ENCODE data around the gene PIEZO2.

Gene PIEZO2

DNA sequence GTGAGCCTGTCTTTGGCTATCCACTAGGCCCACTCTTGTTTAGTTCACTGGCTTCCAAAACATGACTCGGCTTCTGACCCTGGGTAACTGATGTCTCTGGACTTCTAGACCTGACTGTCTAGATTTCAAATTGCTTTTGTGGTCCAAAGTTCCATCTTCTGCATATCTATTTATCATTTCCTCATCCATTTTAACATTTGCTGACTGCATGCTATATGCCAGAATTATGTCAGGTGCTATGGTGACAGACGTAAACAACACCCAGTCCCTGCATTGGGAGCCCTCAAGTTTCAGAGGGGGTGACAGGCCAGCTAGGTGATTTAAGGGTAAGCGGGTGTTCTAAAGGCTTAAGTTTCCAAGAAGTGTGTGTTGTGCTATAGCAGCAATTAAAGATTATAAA, 140.9 kb downstream of the PIEZO2 start:
- 100% methylated on average over 1 of the region's 3 CpGs for WGBS (ENCODE audit: insufficient coverage)
- no peaks in the 10 kb centered on the region for H3K4me1 ChIP-seq (ENCODE audit: control extremely low read depth in 1 of 4, control insufficient read depth in 4 of 4, insufficient read depth in 4 of 4, low read length in 3 of 4)
- no peaks in the 10 kb centered on the region for H3K9me3 ChIP-seq (ENCODE audit: control extremely low read depth in 1 of 5, control insufficient read depth in 4 of 5, insufficient read depth in 2 of 5, low read depth in 1 of 5, low read length in 4 of 5)
- ChIA-PET POLR2A (no interaction called here), CTCF (no interaction called here)
- H3K4me3 ChIP-seq (ENCODE audit: control insufficient read depth in 1 of 7, extremely low read depth in 1 of 7, insufficient read depth in 4 of 7, low read depth in 2 of 7, low read length in 6 of 7): no peak overlapping the region
- H3K36me3 ChIP-seq (ENCODE audit: control insufficient read depth in 4 of 4, insufficient read depth in 4 of 4, low read length in 3 of 4): no peaks in the 10 kb centered on the region
- DNase-seq: no peak
- H3K27ac ChIP-seq (ENCODE audit: insufficient read depth in 1 of 2, low read depth in 1 of 2, low read length in 2 of 2, poor library complexity in 1 of 2, severe bottlenecking in 2 of 2): no peak overlapping the region
- no peaks in the 10 kb centered on the region for H3K27me3 ChIP-seq (replicated peaks in 2 of 5; ENCODE audit: control insufficient read depth in 4 of 5, insufficient read depth in 5 of 5, low read length in 4 of 5)

DNA sequence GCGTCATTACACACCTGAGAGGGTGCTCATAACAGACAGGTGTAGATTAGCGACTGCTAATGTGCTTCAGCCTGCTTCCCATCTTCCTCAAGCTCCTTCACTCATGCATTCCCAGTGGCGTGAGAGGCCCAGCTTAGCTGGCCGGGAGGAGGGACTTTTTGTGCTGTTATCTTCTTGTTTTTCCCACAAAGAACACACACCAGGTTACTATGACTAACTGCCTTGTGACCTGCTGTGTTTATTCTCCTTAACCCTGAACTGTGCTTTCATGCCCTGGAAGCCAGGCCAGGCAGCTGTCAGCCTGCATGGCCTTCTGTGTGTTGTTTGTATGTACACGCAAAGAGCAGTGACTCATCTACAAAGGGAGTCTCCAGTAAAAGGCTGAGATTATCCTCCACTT, 143.8 kb downstream of the PIEZO2 start:
- Histone ChIP-seq H3K4me1 (ENCODE audit: control extremely low read depth in 1 of 4, control insufficient read depth in 4 of 4, insufficient read depth in 4 of 4, low read length in 3 of 4) (peaks cover 0 to 5% (median 2%) of the 10 kb centered on the region in 4 experiments), H3K27ac (ENCODE audit: insufficient read depth in 1 of 2, low read depth in 1 of 2, low read length in 2 of 2, poor library complexity in 1 of 2, severe bottlenecking in 2 of 2) (no peak overlapping the region), H3K36me3 (ENCODE audit: control insufficient read depth in 4 of 4, insufficient read depth in 4 of 4, low read length in 3 of 4) (no peaks in the 10 kb centered on the region), H3K9me3 (ENCODE audit: control extremely low read depth in 1 of 5, control insufficient read depth in 4 of 5, insufficient read depth in 2 of 5, low read depth in 1 of 5, low read length in 4 of 5) (peaks cover 0 to 3% (median 0%) of the 10 kb centered on the region in 5 experiments), H3K4me3 (ENCODE audit: control insufficient read depth in 1 of 7, extremely low read depth in 1 of 7, insufficient read depth in 4 of 7, low read depth in 2 of 7, low read length in 6 of 7) (no peak overlapping the region), H3K27me3 (replicated peaks in 2 of 5; ENCODE audit: control insufficient read depth in 4 of 5, insufficient read depth in 5 of 5, low read length in 4 of 5) (no peaks in the 10 kb centered on the region)
- no peak for DNase-seq
- CTCF ChIA-PET: interaction anchor here (0.8 kb wide), 1 partner anchor 13 kb away, joined by 3 read pairs; no protein-coding TSS in a partner anchor
- POLR2A ChIA-PET: no interaction called here
- 100% methylated on average over 4 of the region's 5 CpGs for WGBS (ENCODE audit: insufficient coverage)

DNA sequence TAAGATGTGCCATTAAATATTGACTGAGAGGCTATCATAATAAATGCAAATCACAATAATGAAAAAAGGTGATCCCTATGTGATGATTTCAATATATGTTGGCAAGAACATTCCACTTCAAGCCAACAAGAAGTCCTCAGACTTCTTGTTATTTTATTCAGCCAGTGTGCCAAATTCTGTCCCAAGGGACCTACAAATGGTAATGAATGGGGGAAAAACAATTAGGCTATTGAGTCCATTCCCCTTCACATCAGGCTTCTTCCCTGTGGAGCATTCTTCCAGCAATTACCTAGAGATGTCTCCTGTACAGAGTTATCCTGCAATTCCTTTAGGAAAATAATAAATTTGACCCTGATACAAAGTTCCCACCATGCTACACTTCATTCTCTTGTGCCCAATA, 144.4 kb downstream of the PIEZO2 start:
- no peaks in the 10 kb centered on the region for H3K27me3 ChIP-seq (replicated peaks in 2 of 5; ENCODE audit: control insufficient read depth in 4 of 5, insufficient read depth in 5 of 5, low read length in 4 of 5)
- H3K4me3 ChIP-seq (ENCODE audit: control insufficient read depth in 1 of 7, extremely low read depth in 1 of 7, insufficient read depth in 4 of 7, low read depth in 2 of 7, low read length in 6 of 7): no peak overlapping the region
- H3K4me1 ChIP-seq (ENCODE audit: control extremely low read depth in 1 of 4, control insufficient read depth in 4 of 4, insufficient read depth in 4 of 4, low read length in 3 of 4): peaks cover 0 to 5% (median 2%) of the 10 kb centered on the region in 4 experiments
- DNase-seq: no peak
- H3K27ac ChIP-seq (ENCODE audit: insufficient read depth in 1 of 2, low read depth in 1 of 2, low read length in 2 of 2, poor library complexity in 1 of 2, severe bottlenecking in 2 of 2): no peak overlapping the region
- no peaks in the 10 kb centered on the region for H3K36me3 ChIP-seq (ENCODE audit: control insufficient read depth in 4 of 4, insufficient read depth in 4 of 4, low read length in 3 of 4)
- ChIA-PET POLR2A (no interaction called here), CTCF (no interaction called here)
- H3K9me3 ChIP-seq (ENCODE audit: control extremely low read depth in 1 of 5, control insufficient read depth in 4 of 5, insufficient read depth in 2 of 5, low read depth in 1 of 5, low read length in 4 of 5): peaks cover 0 to 3% (median 0%) of the 10 kb centered on the region in 5 experiments

DNA sequence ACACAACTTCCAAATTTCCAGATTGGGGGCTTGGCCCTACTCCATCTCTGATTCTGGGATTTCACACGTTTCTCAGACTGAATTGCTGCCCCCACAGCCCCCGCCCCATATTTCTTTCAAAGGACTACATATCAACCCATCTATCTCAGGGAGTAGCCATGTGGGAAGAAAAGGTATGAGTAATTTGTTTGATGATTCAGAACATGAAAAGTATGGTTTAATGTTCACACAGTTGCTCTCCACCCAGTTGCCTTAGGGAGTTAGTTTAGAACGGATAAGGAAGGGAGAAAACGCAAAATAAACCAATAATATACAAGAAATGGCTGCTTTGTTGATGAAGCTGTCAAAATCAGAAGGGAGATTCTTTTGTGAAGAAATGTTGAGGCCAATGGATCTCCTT, 145.1 kb downstream of the PIEZO2 start:
- POLR2A ChIA-PET: no interaction called here
- Histone ChIP-seq H3K36me3 (ENCODE audit: control insufficient read depth in 4 of 4, insufficient read depth in 4 of 4, low read length in 3 of 4) (no peaks in the 10 kb centered on the region), H3K27me3 (replicated peaks in 2 of 5; ENCODE audit: control insufficient read depth in 4 of 5, insufficient read depth in 5 of 5, low read length in 4 of 5) (no peaks in the 10 kb centered on the region), H3K9me3 (ENCODE audit: control extremely low read depth in 1 of 5, control insufficient read depth in 4 of 5, insufficient read depth in 2 of 5, low read depth in 1 of 5, low read length in 4 of 5) (peaks cover 0 to 3% (median 0%) of the 10 kb centered on the region in 5 experiments), H3K4me1 (ENCODE audit: control extremely low read depth in 1 of 4, control insufficient read depth in 4 of 4, insufficient read depth in 4 of 4, low read length in 3 of 4) (peaks cover 0 to 5% (median 2%) of the 10 kb centered on the region in 4 experiments), H3K4me3 (ENCODE audit: control insufficient read depth in 1 of 7, extremely low read depth in 1 of 7, insufficient read depth in 4 of 7, low read depth in 2 of 7, low read length in 6 of 7) (no peak overlapping the region), H3K27ac (ENCODE audit: insufficient read depth in 1 of 2, low read depth in 1 of 2, low read length in 2 of 2, poor library complexity in 1 of 2, severe bottlenecking in 2 of 2) (no peak overlapping the region)
- no CpG with 5 or more reads among the region's 4 CpGs for WGBS (ENCODE audit: insufficient coverage)
- DNase-seq: no peak
- CTCF ChIA-PET: no interaction called here

DNA sequence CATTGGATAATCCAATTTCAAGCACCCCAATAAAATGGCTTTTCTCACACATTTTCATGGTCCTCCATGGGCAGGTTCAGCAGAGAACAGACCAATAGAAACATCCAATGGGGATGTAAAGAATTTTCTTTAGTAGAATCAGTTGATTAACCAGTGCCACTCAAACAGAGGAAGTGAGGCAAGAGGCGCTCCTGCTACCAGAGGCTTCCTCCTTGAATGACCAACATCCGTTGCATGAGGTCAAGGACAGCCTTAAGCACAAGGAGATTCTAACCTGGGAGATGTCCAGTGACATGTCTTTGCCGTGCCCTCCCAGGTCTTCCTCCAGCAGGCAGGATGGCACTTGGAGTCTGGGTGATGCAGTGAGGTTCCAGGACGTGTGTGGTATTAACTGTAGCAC, 146.6 kb downstream of the PIEZO2 start:
- H3K36me3 ChIP-seq (ENCODE audit: control insufficient read depth in 4 of 4, insufficient read depth in 4 of 4, low read length in 3 of 4): no peaks in the 10 kb centered on the region
- CTCF ChIA-PET: no interaction called here
- no peak overlapping the region for H3K27ac ChIP-seq (ENCODE audit: insufficient read depth in 1 of 2, low read depth in 1 of 2, low read length in 2 of 2, poor library complexity in 1 of 2, severe bottlenecking in 2 of 2)
- peaks cover 0 to 5% (median 2%) of the 10 kb centered on the region in 4 experiments for H3K4me1 ChIP-seq (ENCODE audit: control extremely low read depth in 1 of 4, control insufficient read depth in 4 of 4, insufficient read depth in 4 of 4, low read length in 3 of 4)
- no peaks in the 10 kb centered on the region for H3K27me3 ChIP-seq (replicated peaks in 2 of 5; ENCODE audit: control insufficient read depth in 4 of 5, insufficient read depth in 5 of 5, low read length in 4 of 5)
- POLR2A ChIA-PET: no interaction called here
- peak in 1 of 3 donors; percentile 8 for DNase-seq
- WGBS (ENCODE audit: insufficient coverage): 59% methylated on average over 3 of the region's 4 CpGs
- H3K4me3 ChIP-seq (ENCODE audit: control insufficient read depth in 1 of 7, extremely low read depth in 1 of 7, insufficient read depth in 4 of 7, low read depth in 2 of 7, low read length in 6 of 7): no peak overlapping the region
- H3K9me3 ChIP-seq (ENCODE audit: control extremely low read depth in 1 of 5, control insufficient read depth in 4 of 5, insufficient read depth in 2 of 5, low read depth in 1 of 5, low read length in 4 of 5): peaks cover 0 to 9% (median 0%) of the 10 kb centered on the region in 5 experiments

DNA sequence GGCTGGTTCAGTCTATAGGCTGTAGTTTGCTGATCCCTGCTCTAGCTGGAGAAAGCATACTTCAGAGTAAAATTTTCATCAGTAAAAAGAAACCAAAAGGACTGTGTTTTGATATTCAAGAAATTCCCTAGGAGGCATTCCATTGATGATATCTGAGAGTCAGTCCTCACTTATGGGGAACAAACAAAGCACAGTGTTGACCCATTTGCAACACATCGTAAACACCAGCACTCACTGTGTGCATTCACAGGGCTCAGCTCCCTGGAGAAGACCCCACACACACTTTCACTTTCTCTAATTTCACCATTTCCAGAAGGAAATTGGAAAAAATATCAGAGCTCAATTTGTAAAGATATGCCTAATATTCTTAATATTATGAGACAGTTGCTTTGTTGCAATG, 147.1 kb downstream of the PIEZO2 start:
- POLR2A ChIA-PET: no interaction called here
- Histone ChIP-seq H3K27ac (ENCODE audit: insufficient read depth in 1 of 2, low read depth in 1 of 2, low read length in 2 of 2, poor library complexity in 1 of 2, severe bottlenecking in 2 of 2) (no peak overlapping the region), H3K4me1 (ENCODE audit: control extremely low read depth in 1 of 4, control insufficient read depth in 4 of 4, insufficient read depth in 4 of 4, low read length in 3 of 4) (peaks cover 0 to 5% (median 2%) of the 10 kb centered on the region in 4 experiments), H3K27me3 (replicated peaks in 2 of 5; ENCODE audit: control insufficient read depth in 4 of 5, insufficient read depth in 5 of 5, low read length in 4 of 5) (no peaks in the 10 kb centered on the region), H3K36me3 (ENCODE audit: control insufficient read depth in 4 of 4, insufficient read depth in 4 of 4, low read length in 3 of 4) (no peaks in the 10 kb centered on the region), H3K4me3 (ENCODE audit: control insufficient read depth in 1 of 7, extremely low read depth in 1 of 7, insufficient read depth in 4 of 7, low read depth in 2 of 7, low read length in 6 of 7) (no peak overlapping the region), H3K9me3 (ENCODE audit: control extremely low read depth in 1 of 5, control insufficient read depth in 4 of 5, insufficient read depth in 2 of 5, low read depth in 1 of 5, low read length in 4 of 5) (peaks cover 0 to 14% (median 0%) of the 10 kb centered on the region in 5 experiments)
- DNase-seq: no peak
- WGBS (ENCODE audit: insufficient coverage): 100% methylated on average over 1 of the region's 1 CpG
- CTCF ChIA-PET: no interaction called here

DNA sequence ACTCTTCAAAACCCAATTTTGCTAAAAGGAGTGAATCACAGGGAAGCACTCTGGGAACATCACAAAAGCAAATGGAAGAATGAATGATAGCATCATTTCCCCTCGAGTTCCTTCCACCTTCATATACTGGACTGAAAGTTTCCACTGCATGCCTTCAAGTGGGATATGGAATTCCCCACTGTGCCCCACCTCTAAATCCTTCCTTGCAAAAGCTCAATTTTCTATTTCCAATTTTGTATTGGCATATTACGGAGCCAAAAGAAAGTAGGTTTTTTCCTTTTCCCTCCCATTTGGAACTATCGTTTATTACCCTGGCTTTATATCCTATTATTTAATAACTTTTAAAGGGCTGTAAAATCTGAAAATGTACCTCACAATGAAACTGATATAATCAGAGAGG, 149.3 kb downstream of the PIEZO2 start:
- 100% methylated on average over 1 of the region's 3 CpGs for WGBS (ENCODE audit: insufficient coverage)
- Histone ChIP-seq H3K4me3 (ENCODE audit: control insufficient read depth in 1 of 7, extremely low read depth in 1 of 7, insufficient read depth in 4 of 7, low read depth in 2 of 7, low read length in 6 of 7) (no peak overlapping the region), H3K9me3 (ENCODE audit: control extremely low read depth in 1 of 5, control insufficient read depth in 4 of 5, insufficient read depth in 2 of 5, low read depth in 1 of 5, low read length in 4 of 5) (peaks cover 0 to 20% (median 0%) of the 10 kb centered on the region in 5 experiments), H3K27me3 (replicated peaks in 2 of 5; ENCODE audit: control insufficient read depth in 4 of 5, insufficient read depth in 5 of 5, low read length in 4 of 5) (no peaks in the 10 kb centered on the region), H3K27ac (ENCODE audit: insufficient read depth in 1 of 2, low read depth in 1 of 2, low read length in 2 of 2, poor library complexity in 1 of 2, severe bottlenecking in 2 of 2) (no peak overlapping the region), H3K4me1 (ENCODE audit: control extremely low read depth in 1 of 4, control insufficient read depth in 4 of 4, insufficient read depth in 4 of 4, low read length in 3 of 4) (peaks cover 0 to 10% (median 5%) of the 10 kb centered on the region in 4 experiments), H3K36me3 (ENCODE audit: control insufficient read depth in 4 of 4, insufficient read depth in 4 of 4, low read length in 3 of 4) (no peaks in the 10 kb centered on the region)
- DNase-seq: no peak
- POLR2A ChIA-PET: no interaction called here
- CTCF ChIA-PET: no interaction called here
